Ishikawa (cell line): ENCODE data around the gene TYRP1.

Source experiments
- CEBPB ChIP-seq: IDR thresholded peaks from 2 replicates; pipeline ENCODE4 v1.6.1; 2012
- CREB1 ChIP-seq: IDR thresholded peaks from 2 replicates; pipeline ENCODE4 v1.6.1; 2012; ENCODE audit warnings: low read depth
- EGR1 ChIP-seq: IDR thresholded peaks from 2 replicates; pipeline ENCODE4 v1.6.1; 2012
- EP300 ChIP-seq: IDR thresholded peaks from 2 replicates; pipeline ENCODE4 v1.6.1; 2012; ENCODE audit warnings: borderline replicate concordance
- FOXM1 ChIP-seq: IDR thresholded peaks from 2 replicates; pipeline ENCODE4 v1.6.1; 2012; ENCODE audit warnings: low read depth, borderline replicate concordance
- NFIC ChIP-seq: IDR thresholded peaks from 2 replicates; pipeline ENCODE4 v1.6.1; 2012
- RAD21 ChIP-seq: IDR thresholded peaks from 2 replicates; pipeline ENCODE4 v1.6.1; 2012; ENCODE audit warnings: low read depth
- TAF1 ChIP-seq: IDR thresholded peaks from 2 replicates; pipeline ENCODE4 v1.6.1; 2012; ENCODE audit warnings: low read depth, mild to moderate bottlenecking
- TCF12 ChIP-seq: IDR thresholded peaks from 2 replicates; pipeline ENCODE4 v1.6.1; 2012; ENCODE audit warnings: low read depth
- TEAD4 ChIP-seq: IDR thresholded peaks from 2 replicates; pipeline ENCODE4 v1.6.1; 2012
- YY1 ChIP-seq: IDR thresholded peaks from 2 replicates; pipeline ENCODE4 v1.6.1; 2012; ENCODE audit warnings: low read depth
- ZBTB7A ChIP-seq: IDR thresholded peaks from 2 replicates; pipeline ENCODE4 v1.6.1; 2012; ENCODE audit warnings: low read depth
- TF ChIP-seq, protein P1 (sequence below): IDR thresholded peaks from 2 replicates; pipeline ENCODE4 v1.6.1; 2012
- TF ChIP-seq, protein P2 (sequence below): IDR thresholded peaks from 2 replicates; pipeline ENCODE4 v1.6.1; 2012; ENCODE audit warnings: low read depth, mild to moderate bottlenecking
- TF ChIP-seq, protein P3 (sequence below): IDR thresholded peaks from 2 replicates; pipeline ENCODE4 v1.6.1; 2012

TYRP1 gene

DNA sequence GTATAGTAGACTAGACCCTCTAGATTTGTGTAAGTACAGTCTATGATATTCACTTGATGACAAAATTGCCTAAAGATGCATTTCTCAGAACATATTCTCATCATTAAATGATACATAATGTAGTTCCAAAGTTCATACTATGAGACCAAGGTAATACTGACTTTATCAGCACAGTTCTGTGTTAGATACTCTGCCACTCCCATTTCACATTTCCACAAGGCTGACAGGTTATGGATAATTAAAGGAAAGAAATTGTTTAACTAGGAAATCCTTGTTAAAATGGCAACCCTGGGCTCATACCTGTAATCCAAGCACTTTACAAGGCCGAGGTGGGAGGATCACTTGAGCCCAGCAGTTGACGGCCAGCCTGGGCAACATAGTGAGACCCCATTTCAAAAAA, 33.6 kb downstream of the TYRP1 start:
- TF ChIP-seq YY1 (no peak), ZBTB7A (no peak), NFIC (no peak), EP300 (no peak), TCF12 (no peak), TAF1 (no peak), EGR1 (no peak), RAD21 (no peak), FOXM1 (no peak), CREB1 (no peak), CEBPB (no peak), TEAD4 (no peak)
- TF ChIP-seq, protein P1, sequence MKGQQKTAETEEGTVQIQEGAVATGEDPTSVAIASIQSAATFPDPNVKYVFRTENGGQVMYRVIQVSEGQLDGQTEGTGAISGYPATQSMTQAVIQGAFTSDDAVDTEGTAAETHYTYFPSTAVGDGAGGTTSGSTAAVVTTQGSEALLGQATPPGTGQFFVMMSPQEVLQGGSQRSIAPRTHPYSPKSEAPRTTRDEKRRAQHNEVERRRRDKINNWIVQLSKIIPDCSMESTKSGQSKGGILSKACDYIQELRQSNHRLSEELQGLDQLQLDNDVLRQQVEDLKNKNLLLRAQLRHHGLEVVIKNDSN, result no peak
- TF ChIP-seq, protein P2, sequence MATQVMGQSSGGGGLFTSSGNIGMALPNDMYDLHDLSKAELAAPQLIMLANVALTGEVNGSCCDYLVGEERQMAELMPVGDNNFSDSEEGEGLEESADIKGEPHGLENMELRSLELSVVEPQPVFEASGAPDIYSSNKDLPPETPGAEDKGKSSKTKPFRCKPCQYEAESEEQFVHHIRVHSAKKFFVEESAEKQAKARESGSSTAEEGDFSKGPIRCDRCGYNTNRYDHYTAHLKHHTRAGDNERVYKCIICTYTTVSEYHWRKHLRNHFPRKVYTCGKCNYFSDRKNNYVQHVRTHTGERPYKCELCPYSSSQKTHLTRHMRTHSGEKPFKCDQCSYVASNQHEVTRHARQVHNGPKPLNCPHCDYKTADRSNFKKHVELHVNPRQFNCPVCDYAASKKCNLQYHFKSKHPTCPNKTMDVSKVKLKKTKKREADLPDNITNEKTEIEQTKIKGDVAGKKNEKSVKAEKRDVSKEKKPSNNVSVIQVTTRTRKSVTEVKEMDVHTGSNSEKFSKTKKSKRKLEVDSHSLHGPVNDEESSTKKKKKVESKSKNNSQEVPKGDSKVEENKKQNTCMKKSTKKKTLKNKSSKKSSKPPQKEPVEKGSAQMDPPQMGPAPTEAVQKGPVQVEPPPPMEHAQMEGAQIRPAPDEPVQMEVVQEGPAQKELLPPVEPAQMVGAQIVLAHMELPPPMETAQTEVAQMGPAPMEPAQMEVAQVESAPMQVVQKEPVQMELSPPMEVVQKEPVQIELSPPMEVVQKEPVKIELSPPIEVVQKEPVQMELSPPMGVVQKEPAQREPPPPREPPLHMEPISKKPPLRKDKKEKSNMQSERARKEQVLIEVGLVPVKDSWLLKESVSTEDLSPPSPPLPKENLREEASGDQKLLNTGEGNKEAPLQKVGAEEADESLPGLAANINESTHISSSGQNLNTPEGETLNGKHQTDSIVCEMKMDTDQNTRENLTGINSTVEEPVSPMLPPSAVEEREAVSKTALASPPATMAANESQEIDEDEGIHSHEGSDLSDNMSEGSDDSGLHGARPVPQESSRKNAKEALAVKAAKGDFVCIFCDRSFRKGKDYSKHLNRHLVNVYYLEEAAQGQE, result no peak
- TF ChIP-seq, protein P3, sequence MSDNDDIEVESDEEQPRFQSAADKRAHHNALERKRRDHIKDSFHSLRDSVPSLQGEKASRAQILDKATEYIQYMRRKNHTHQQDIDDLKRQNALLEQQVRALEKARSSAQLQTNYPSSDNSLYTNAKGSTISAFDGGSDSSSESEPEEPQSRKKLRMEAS, result no peak

DNA sequence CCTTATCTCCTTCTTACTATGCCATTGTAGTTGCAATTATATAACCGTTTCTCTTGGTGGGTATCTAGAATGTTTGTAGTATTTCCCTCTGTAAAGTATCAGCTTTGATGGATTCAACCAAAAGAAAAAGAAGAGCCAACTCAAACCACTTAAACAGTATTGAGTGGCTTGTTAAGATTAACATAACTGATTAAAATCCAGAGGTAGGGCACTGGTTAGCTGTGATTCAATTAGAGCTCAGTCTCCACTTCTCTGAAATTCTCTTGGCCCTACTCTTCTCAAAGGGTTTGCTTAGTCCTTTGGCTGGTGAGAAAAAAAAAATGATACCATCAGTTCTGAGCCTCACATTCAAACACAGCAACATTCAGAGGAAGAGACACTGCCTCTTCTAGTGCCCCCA, 37.0 kb downstream of the TYRP1 start:
- TF ChIP-seq, protein P3, result no peak
- TF ChIP-seq, protein P1, result no peak
- TF ChIP-seq FOXM1, result no peak
- no peak for TF ChIP-seq RAD21
- no peak for TF ChIP-seq EP300
- TF ChIP-seq CEBPB, result no peak
- no peak for TF ChIP-seq ZBTB7A
- no peak for TF ChIP-seq TEAD4
- TF ChIP-seq TCF12, result no peak
- TF ChIP-seq, protein P2, result no peak
- no peak for TF ChIP-seq TAF1
- no peak for TF ChIP-seq CREB1
- TF ChIP-seq YY1, result no peak
- no peak for TF ChIP-seq EGR1
- TF ChIP-seq NFIC, result no peak

DNA sequence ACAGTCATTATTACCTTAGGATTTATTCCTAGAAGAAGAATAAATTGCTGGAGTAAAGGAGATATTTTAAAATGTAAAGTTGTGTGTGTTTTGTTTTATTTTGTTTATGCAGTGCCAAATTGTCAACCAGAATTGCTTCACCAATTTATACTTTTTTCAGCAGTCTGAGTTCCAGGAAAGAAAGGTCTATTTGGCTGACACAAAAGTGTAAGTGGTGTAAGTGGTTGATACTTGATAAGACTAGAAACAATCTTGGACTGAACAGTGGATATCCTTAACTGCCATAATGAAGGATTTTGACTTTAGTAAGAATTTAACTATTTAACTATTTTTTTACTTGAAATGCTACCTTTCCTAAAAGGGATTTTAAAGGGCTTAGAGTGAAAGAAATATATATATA, 37.7 kb downstream of the TYRP1 start:
- TF ChIP-seq, protein P1, result no peak
- TF ChIP-seq EP300 (no peak), NFIC (no peak), EGR1 (no peak), YY1 (no peak), TEAD4 (no peak), RAD21 (no peak), ZBTB7A (no peak), FOXM1 (no peak), TAF1 (no peak), CEBPB (no peak), CREB1 (no peak), TCF12 (no peak)
- TF ChIP-seq, protein P3, result no peak
- TF ChIP-seq, protein P2, result no peak

DNA sequence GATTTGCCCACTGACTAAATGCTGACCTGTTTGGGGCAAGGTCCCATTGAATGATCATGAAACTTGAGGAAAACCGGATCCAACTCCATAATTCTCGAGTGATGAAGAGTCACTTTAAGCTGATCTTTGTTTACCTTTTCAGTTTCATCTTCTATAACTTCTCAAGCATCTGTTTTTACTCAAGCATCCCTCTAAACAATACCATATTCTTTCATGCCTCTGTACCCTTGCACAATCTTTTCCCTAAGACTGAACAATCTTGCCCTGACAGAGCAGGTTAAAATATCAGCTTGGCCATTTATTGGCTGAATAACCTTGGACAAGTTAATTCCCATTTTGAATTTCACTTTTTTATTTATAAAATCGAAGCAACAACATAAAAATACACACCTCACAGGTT, 39.8 kb downstream of the TYRP1 start:
- TF ChIP-seq FOXM1 (no peak), TCF12 (no peak), EGR1 (no peak), TAF1 (no peak), ZBTB7A (no peak), CREB1 (no peak), RAD21 (no peak)
- TF ChIP-seq, protein P3, result no peak
- TF ChIP-seq, protein P2, result no peak
